CD14-positive monocyte (primary cell): ENCODE results near the gene DTNBP1. TPM values are rescaled to one million over a fixed set of nuclear protein-coding genes. Genes with fewer than 3 reads are reported as not detected.
A peak's percentile ranks its signal among the peaks of the same experiment; 100 is the strongest.

Experiments
- DNase-seq, 3 donors: peaks; one replicate each; pipeline ENCODE4 v3.0.0-alpha.2; 2011 to 2022
- H2AFZ ChIP-seq: 2 replicates; pipeline ENCODE4 v1.6.0; 2012; ENCODE audit warnings: mild to moderate bottlenecking, low read depth, low read length, inconsistent platforms; ENCODE audit not compliant: insufficient read depth, poor library complexity, severe bottlenecking
- H3K27ac ChIP-seq, 2 donors: 1 replicate in 1 of 2; 2 replicates in 1 of 2; pipeline ENCODE4 v1.5.1; 2012 to 2013; ENCODE audit warnings: low read length in 2 of 2, control low read depth in 1 of 2, inconsistent platforms in 1 of 2, low read depth in 1 of 2, mild to moderate bottlenecking in 1 of 2
- H3K27me3 ChIP-seq, 2 donors: one replicate each; pipeline versions ENCODE4 v1.6.0 to v1.6.1; 2011 to 2013; ENCODE audit warnings: low read length in 2 of 2; ENCODE audit not compliant: control insufficient read depth in 2 of 2, insufficient read depth in 2 of 2
- H3K36me3 ChIP-seq, 2 donors: replicated peaks in 1 of 2; 1 replicate in 1 of 2; 2 replicates in 1 of 2; pipeline versions ENCODE4 v1.5.1 to v1.6.1; 2012 to 2013; ENCODE audit warnings: low read length in 2 of 2, control low read depth in 1 of 2, inconsistent platforms in 1 of 2, mild to moderate bottlenecking in 1 of 2; ENCODE audit not compliant: insufficient read depth in 2 of 2, control insufficient read depth in 1 of 2
- H3K4me1 ChIP-seq, 2 donors: 1 replicate in 1 of 2; 2 replicates in 1 of 2; pipeline versions ENCODE4 v1.5.1 to v1.6.1; 2012 to 2013; ENCODE audit warnings: low read length in 2 of 2, control low read depth in 1 of 2, inconsistent platforms in 1 of 2, mild to moderate bottlenecking in 1 of 2, moderate library complexity in 1 of 2; ENCODE audit not compliant: insufficient read depth in 2 of 2, control insufficient read depth in 1 of 2
- H3K4me2 ChIP-seq: replicated peaks from 2 replicates; pipeline ENCODE3; 2012; ENCODE audit warnings: low read length, moderate library complexity, mild to moderate bottlenecking; ENCODE audit not compliant: poor library complexity, severe bottlenecking; ENCODE audit errors: extremely low read depth
- H3K4me3 ChIP-seq, 3 experiments: fragments of 200-600 bp in 1 of 3; sonication (generic) in 1 of 3; replicated peaks in 1 of 3; 1 replicate in 2 of 3; 2 replicates in 1 of 3; pipeline ENCODE4 v1.5.1; 2011 to 2013; ENCODE audit warnings: low read length in 3 of 3, mild to moderate bottlenecking in 3 of 3, control low read depth in 2 of 3, low read depth in 2 of 3, inconsistent platforms in 1 of 3, moderate library complexity in 1 of 3
- H3K79me2 ChIP-seq: 2 replicates; pipeline ENCODE4 v1.6.0; 2012; ENCODE audit warnings: mild to moderate bottlenecking, control low read depth, inconsistent platforms, low read length, moderate library complexity; ENCODE audit not compliant: insufficient read depth
- H3K9ac ChIP-seq: 2 replicates; pipeline ENCODE4 v1.6.0; 2017; ENCODE audit warnings: low read length, mild to moderate bottlenecking; ENCODE audit not compliant: insufficient read depth, poor library complexity, severe bottlenecking
- H3K9me3 ChIP-seq, 2 donors: replicated peaks in 1 of 2; 1 replicate in 1 of 2; 2 replicates in 1 of 2; pipeline versions ENCODE4 v1.5.1 to v1.6.1; 2012 to 2013; ENCODE audit warnings: low read length in 2 of 2, control low read depth in 1 of 2; ENCODE audit not compliant: control insufficient read depth in 1 of 2, insufficient read depth in 1 of 2
- H4K20me1 ChIP-seq: 2 replicates; pipeline ENCODE4 v1.6.0; 2012; ENCODE audit warnings: mild to moderate bottlenecking, low read length, control low read depth, moderate library complexity; ENCODE audit not compliant: insufficient read depth
- H3K27ac Mint-ChIP-seq, 7 donors: one replicate each; pipeline ENCODE4 v1.8.0; 2020; ENCODE audit warnings: mild to moderate bottlenecking in 7 of 7, mixed read lengths in 7 of 7, moderate library complexity in 6 of 7, inconsistent platforms in 2 of 7
- H3K27me3 Mint-ChIP-seq, 3 donors: one replicate each; pipeline ENCODE4 v1.8.0; 2021 to 2022; ENCODE audit warnings: low read depth in 3 of 3, mild to moderate bottlenecking in 3 of 3, mixed read lengths in 3 of 3, moderate library complexity in 3 of 3, inconsistent platforms in 1 of 3
- H3K36me3 Mint-ChIP-seq, 2 donors: one replicate each; pipeline ENCODE4 v1.8.0; 2020; ENCODE audit warnings: mixed read lengths in 2 of 2, inconsistent platforms in 1 of 2, mild to moderate bottlenecking in 1 of 2
- H3K4me1 Mint-ChIP-seq: one replicate; pipeline ENCODE4 v1.8.0; 2020; ENCODE audit warnings: mild to moderate bottlenecking, mixed read lengths
- H3K4me3 Mint-ChIP-seq, 2 donors: one replicate each; pipeline ENCODE4 v1.8.0; 2020; ENCODE audit warnings: mild to moderate bottlenecking in 2 of 2, mixed read lengths in 2 of 2, moderate library complexity in 1 of 2
- H3K9me3 Mint-ChIP-seq, 7 donors: one replicate each; pipeline ENCODE4 v1.8.0; 2020 to 2022; ENCODE audit warnings: mixed read lengths in 7 of 7, mild to moderate bottlenecking in 6 of 7, moderate library complexity in 6 of 7, inconsistent platforms in 2 of 7
- CTCF ChIP-seq: fragments of 200-600 bp; IDR thresholded peaks from one replicate; pipeline ENCODE4 v1.8.0; 2022; ENCODE audit warnings: antibody characterized with exemption, mild to moderate bottlenecking
- WGBS: methylation state at CpG from one replicate; pipeline ENCODE4 v1.1.5; 2013; ENCODE audit warnings: missing lambda C conversion rate; ENCODE audit not compliant: insufficient coverage; 5-methylcytosine and 5-hydroxymethylcytosine counted together
- intact Hi-C, 2 donors: fragments of 100-400 bp; cut with micrococcal nuclease; formaldehyde crosslinking; loops; one replicate each; pipeline versions ENCODE4 v1.15.0 to v1.15.1; 2023
- polyA plus RNA-seq, 3 donors: library from polyadenylated mRNA; depleted of rRNA in 1 of 3; unstranded in 2 of 3; stranded (reverse) in 1 of 3; fragments of 300-500 nt in 2 of 3; fragments of >200 nt in 1 of 3; fragmentation: Illumina TruSeq in 2 of 3; gene quantifications; 1 replicate in 2 of 3; 2 replicates in 1 of 3; pipeline ENCODE4 v1.2.3, GENCODE V29; 2012 to 2021

The DTNBP1 gene
- polyA plus RNA-seq, 3 donors: 19.7 to 26.9 (median 20.5) TPM

GRCh38 chr6:15553736-15554294, 109.0 kb downstream of the DTNBP1 start:
- Histone ChIP-seq H3K4me1 (peaks cover 0 to 17% of the 10 kb centered on the region in 2 donors), H3K27me3 (no peaks in the 10 kb centered on the region), H2AFZ (no peak overlapping the region), H3K27ac (no peak overlapping the region), H3K36me3 (no peaks in the 10 kb centered on the region), H3K4me3 (no peak overlapping the region), H4K20me1 (peaks cover 57% of the 10 kb centered on the region), H3K4me2 (no peak overlapping the region), H3K9me3 (no peaks in the 10 kb centered on the region), H3K9ac (no peak overlapping the region), H3K79me2 (peaks cover 16% of the 10 kb centered on the region)
- Mint-ChIP-seq H3K4me1 (peaks cover 32% of the 10 kb centered on the region), H3K36me3 (peaks cover 12 to 17% of the 10 kb centered on the region in 2 donors), H3K9me3 (no peaks in the 10 kb centered on the region), H3K27me3 (peaks cover 0 to 2% (median 0%) of the 10 kb centered on the region in 3 donors), H3K27ac (peak overlapping the region in 2 of 7 donors; percentile 28 to 72), H3K4me3 (no peak overlapping the region)
- peak in 1 of 3 donors; percentile 34 for DNase-seq
- intact Hi-C loops: no loop called here
- no peak for TF ChIP-seq CTCF
- no CpG with 5 or more reads among the region's 4 CpGs for WGBS

- peaks cover 32% of the 10 kb centered on the region for H3K4me1 Mint-ChIP-seq
- Histone ChIP-seq H3K36me3 (no peaks in the 10 kb centered on the region), H3K4me3 (no peak overlapping the region), H3K4me2 (no peak overlapping the region), H3K4me1 (peaks cover 0 to 17% of the 10 kb centered on the region in 2 donors), H3K9me3 (no peaks in the 10 kb centered on the region), H2AFZ (no peak overlapping the region), H4K20me1 (peaks cover 54% of the 10 kb centered on the region), H3K27me3 (no peaks in the 10 kb centered on the region), H3K27ac (no peak overlapping the region), H3K9ac (no peak overlapping the region), H3K79me2 (peaks cover 16% of the 10 kb centered on the region)
- H3K27ac Mint-ChIP-seq: peak overlapping the region in 2 of 7 donors; percentile 57 to 61
- 100% methylated on average over 1 of the region's 2 CpGs for WGBS
- no peaks in the 10 kb centered on the region for H3K27me3 Mint-ChIP-seq
- intact Hi-C loops: no loop called here
- no peak for TF ChIP-seq CTCF
- H3K36me3 Mint-ChIP-seq: peaks cover 12 to 17% of the 10 kb centered on the region in 2 donors
- no peak overlapping the region for H3K4me3 Mint-ChIP-seq
- no peaks in the 10 kb centered on the region for H3K9me3 Mint-ChIP-seq
- DNase-seq: no peak
Measured at GRCh38 chr6:15553031-15553430, 109.8 kb downstream of the DTNBP1 start.
